ENCODE measurements around the gene TMEM119.
A peak's percentile ranks its signal among the peaks of the same experiment; 100 is the strongest.

The TMEM119 gene

DNA sequence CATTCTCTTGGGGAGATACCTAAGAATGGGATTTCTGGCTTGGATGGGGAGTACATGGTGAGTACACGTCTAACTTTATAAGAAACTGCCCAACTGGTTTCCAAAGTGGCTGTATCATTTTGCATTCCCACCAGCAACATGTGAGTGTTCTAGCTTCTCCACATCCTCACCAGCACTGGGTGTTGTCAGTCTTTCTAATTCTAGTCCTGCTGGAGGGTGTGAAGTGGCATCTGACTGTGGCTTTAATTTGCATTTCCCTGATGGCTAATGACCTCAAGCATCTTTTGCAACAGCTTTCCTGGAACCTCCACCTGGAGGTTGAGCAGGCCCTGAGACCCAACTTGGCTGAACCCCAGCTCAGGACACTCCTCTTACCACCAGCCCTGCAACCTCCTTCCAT is 18.0 kb upstream of the TMEM119 start:
- no peak for FAIRE-seq

DNA sequence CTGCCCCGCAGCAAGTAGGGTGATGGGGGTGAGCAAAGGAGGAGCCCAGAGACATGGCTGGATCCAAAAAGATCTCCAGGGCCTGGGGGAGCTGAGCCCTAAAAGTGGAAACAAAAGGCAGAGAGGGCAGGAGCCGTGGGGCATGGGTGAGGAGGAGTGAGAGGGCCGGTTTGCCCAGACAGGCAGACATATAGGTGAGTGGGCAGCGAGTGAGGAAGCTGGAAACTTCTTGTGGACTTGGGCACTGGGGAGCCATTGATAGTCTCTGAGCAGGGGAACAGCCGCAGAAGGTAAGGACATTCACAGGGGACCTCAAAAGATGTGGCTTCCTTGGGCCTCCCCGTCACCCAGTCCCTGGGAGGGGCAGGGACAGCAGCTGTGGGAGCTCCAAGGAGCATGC is 16.8 kb upstream of the TMEM119 start:
- FAIRE-seq = no peak

DNA sequence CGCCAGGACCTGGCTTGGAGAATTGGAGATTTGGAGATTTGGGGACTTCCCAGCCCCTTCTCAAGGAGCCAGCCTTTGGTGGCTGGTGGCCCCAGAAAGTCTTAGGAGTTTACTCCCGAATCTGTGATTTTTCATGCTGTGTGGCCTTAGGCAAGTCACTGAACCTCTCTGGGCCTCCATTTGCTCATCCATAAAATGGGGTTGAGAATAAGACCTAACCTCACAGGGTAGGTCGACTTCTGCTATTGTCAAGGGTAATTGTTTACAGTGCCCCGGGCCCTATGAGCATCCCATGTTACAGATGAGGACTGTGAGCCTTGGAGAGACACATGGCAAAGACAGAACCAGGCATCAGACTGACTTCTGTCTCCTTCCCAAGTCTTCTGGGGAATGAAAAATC is 16.2 kb upstream of the TMEM119 start:
- no peak for FAIRE-seq

DNA sequence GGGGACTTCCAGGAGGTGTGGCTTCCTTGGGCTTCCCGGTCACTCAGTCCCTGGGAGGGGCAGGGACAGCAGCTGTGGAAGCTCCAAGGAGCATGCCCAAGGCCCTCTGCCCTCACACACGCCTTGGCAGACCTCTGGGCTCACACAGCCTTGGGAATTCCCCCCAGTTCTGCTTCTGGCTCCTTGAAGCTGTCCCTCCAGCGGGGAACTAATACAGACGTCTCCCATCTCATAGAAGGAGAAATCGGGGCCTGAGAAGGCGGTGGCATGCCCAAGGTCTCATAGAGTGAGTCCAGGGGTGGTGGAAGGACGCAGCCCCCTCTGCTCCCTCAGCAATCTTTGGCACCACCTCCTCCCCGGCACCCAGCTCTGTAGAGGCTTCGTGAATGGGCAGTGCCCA is 15.7 kb upstream of the TMEM119 start:
- FAIRE-seq = no peak

DNA sequence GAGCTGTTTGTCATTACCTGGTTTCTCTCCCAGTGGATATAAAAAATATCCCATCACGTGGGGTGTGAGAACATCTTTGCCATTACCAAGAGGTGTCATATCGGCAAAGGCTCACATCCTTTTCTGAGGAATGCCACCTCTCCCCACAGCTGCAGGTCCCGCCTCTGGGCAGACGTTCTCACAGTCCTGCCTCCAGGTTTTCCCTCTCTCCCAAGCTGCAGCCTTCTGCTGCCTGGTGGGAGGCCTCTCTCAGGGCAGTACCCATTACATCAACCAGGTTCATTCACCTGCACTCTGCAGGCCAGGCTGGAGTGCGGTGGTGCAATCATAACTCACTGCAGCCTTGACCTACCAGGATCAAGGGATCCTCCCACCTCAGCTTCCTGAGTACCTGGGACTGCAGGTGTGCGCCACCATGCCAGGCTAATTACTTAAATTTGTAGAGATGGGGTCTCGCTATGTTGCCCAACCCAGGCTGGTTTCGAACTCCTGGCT is 15.0 kb upstream of the TMEM119 start:
- FAIRE-seq = no peak

DNA sequence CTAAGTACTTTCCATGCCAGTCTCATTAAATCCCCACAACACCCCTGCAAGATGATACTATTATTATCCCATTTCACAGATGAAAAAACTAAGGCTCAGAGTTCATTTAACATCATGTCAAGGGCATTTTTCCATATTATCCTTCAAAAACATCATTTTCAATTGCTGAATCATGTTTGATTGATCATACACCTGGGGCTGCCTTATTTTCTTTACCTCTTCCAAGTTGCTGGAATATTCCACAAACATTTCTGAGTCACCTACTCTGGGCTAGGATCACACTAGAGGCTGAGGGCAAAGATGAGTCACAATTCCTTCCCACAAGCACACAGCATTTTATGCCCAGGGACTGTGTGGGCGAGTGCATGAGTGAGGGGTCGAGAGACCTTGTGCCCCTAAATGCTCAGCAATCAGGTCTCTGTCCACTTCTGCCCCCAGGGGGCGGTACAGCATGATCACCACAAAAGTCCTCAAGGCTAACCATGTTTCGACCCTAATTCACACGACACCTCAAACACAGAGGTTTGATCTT is 14.1 kb upstream of the TMEM119 start:
- no peak for FAIRE-seq

DNA sequence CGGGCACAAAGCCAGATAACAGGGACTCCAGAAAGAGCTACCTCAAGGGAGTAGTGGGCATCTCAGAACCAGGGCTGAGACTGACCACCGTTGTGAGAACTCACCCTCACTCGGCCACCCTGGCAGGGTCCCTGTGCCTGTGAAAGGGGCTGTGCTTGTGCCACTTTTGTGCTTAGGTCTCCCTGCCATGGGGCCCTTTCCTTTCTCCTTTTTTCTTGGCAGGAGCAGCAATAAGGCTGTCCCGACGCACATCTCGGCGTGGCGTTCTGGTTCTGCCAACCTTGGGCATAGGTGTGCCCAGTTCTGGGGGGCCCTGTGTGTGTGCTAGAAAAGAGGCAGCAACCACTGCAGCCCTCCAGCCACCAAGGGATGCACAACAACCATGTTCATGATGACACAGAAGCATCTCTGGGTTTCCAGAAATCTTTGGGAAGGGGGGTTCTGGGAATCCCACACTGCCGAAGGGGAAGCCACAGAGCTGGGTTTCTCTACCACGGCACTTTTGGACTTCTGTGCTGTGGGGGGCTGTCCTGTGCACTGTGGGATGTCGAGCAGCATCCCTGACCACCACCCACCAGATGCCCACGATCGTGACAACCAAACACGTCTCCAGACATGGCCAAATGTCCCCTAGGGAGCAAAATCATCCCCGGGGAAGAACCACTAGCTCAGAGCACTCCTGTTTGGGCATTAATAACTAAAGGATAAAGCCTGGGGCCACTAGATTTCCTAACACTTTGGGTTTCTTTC is 13.1 kb upstream of the TMEM119 start:
- no peak for FAIRE-seq

DNA sequence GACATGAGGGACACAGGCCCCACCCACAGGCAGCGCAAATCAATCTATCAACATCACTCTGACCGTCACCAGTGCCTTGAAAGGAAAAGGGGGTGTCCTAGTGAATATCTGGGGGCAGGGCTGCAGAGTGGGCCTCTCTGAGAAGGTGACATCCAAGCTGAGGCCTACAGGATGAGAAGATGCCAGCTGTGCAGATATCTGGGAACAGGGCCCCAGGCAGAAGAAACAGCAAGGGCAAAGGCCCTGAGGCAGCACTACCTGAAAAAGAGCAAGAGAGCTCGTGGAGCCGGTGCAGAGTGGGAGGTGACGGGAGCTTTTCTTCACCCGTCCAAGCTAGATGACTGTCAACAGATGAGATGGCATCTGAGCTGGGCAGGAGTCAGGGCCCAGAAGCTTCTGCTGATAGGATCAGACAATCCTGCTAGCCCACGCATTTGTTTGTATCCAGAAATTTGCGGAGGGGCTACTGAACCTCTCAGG is 12.5 kb upstream of the TMEM119 start:
- no peak for FAIRE-seq

DNA sequence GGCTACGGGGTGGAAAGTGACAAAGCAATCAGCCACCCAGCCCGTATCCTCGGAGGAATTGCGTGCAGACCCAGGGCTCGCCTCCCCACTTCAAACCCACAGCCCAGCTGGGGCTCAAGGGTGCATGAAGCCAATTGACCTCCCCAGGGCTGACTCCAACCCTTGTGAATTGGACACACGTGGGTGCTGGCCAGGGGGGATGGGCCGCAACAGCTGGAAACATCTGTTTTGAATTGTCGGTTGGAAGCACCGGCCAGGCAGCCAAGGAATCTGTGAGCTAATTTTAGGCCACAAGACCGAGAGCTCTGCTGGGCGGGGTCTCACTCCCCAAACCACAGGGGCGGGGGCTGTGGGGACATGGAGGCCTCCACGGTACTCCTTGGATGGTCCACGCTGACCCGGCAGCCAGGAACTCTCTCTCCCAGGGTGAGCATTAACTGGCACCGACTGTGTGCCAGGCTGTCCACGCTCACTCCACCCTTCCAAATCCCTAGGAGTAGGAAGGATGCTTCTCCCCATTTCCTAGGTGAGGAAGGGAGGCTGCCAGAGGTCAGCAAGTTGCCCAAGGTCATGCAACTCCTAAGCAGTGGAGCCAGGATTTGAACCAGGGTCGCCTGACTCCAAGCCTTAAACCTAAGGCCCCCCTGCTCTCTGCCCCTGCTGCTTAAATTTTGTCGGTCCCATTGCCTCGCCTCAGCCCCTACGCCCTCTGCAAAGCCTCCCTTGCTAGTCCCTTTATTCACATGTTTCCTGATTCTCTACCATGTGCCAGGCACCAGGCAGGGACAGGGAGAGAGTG is 11.9 kb upstream of the TMEM119 start:
- FAIRE-seq = peak; percentile 83

DNA sequence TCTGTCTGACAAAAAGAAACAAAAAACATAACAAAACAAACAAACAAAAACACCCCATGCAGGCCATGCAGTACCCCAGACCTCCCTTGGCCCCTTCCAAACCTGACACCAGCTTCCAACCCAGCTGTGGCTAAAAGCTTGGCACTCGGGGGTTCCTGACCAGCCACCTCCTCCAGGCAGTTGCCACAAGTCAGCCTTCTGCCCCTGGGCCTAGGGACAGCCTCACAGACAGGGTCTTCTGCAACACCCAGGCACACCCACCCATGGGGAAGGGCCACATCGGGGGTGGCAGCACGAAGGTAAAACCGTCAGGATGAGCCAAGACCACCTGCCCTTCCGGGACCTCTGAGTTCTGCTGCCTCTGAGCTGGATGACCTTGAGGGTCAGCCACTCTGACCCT is 10.7 kb upstream of the TMEM119 start:
- no peak for FAIRE-seq

DNA sequence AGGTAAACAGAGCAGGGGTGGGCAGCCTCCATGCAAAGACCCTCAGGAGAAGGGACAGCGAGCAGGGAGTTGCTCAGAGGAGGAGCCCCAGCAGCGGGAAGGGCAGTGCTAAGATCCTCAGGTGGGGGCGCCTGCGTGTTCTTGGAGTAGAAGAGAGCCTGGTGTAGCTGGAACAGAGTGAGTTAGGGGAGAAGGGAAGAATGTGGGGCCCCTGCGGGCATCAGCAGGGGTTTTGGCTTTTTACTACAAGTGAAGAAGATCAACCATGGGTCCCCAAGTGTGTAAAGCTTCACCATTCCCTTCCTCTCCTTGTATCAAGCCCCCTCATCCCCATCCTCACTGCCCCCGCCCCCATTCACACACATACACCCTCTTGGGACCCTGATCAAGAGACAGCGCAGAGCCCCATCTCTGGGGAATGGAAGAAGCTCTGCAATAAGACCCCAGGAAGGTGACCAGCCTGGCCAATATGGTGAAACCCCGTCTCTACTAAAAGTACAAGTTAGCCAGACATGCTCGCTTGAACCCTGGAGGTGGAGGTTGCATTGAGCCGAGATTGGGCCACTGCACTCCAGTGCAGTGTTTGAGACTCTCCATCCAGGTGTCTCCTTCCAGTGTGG is 10.2 kb upstream of the TMEM119 start:
- no peak for FAIRE-seq

DNA sequence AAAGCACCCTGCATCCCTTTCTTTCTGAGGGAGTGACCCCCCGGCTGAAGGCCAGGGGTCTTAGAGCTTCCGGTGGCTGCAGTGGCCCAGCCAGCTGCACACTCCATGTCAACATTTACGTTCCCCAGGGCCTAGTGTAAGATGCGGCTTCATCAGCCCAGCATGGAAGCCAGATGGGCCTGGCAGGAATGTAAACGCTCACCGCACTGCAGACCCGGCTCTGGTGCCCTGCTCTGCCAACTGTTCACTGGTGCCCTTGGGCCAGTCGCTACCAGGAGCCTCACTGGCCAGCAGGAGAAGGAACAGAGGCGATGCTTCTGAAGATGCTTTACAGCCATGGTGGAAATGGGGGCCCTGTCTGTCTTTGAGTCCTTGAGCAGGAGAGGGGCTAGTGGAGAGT is 8.6 kb upstream of the TMEM119 start:
- no peak for FAIRE-seq

DNA sequence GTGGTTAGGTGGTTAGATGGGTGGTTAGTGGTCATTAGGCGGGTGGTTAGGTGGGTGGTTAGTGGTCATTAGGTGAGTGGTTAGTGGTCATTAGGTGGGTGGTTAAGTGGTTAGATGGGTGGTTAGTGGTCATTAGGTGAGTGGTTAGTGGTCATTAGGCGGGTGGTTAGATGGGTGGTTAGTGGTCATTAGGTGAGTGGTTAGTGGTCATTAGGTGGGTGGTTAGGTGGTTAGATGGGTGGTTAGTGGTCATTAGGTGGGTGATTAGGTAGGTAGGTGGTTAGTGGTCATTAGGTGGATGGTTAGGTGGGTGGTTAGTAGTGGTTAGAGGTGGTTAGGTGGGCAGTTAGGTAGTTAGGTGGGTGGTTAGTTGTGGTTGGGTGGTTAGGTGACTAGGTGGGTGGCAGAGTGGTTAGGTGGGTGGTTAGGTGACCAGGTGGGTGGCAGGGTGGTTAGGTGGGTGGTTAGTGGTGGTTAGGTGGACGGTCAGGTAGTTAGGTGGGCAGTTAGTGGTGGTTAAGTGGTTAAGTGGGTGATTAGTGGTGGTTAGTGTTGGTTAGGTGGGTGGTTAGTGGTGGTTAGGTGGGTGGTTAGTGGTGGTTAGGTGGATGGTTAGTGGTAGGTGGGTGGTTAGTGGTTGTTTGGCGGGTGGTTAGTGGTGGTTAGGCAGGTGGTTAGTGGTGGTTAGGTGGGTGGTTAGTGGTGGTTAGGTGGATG is 8.0 kb upstream of the TMEM119 start:
- FAIRE-seq = no peak

DNA sequence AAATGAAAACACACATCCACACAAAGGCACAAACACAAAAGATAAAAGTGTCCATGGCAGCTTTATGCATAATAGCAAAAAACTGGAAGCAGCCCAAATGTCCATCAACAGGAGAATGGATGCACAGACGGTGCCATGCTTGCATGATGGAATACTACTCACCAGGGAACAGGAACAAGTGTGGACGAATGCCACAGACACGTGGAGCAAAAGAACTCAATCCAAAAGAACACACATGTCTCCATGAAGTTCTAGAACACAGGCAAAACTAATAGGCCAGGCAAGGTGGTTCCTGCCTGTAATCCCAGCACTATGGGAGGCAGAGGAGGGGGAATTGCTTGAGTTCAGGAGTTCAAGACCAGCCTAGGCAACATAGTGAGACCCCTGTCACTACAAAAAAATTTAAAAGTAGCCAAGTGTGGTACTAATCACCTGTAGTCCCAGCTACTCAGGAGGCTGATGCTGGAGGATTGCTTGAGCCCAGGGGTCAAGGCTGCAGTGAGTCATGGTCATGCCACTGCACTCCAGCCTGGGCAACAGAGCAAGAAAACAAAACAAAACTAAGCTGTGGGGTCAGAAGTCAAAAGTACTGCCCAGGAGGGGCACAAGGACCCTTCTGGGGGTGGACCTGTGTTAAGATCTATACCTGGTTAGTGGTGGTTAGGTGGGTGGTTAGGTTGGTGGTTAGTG is 7.3 kb upstream of the TMEM119 start:
- no peak for FAIRE-seq

DNA sequence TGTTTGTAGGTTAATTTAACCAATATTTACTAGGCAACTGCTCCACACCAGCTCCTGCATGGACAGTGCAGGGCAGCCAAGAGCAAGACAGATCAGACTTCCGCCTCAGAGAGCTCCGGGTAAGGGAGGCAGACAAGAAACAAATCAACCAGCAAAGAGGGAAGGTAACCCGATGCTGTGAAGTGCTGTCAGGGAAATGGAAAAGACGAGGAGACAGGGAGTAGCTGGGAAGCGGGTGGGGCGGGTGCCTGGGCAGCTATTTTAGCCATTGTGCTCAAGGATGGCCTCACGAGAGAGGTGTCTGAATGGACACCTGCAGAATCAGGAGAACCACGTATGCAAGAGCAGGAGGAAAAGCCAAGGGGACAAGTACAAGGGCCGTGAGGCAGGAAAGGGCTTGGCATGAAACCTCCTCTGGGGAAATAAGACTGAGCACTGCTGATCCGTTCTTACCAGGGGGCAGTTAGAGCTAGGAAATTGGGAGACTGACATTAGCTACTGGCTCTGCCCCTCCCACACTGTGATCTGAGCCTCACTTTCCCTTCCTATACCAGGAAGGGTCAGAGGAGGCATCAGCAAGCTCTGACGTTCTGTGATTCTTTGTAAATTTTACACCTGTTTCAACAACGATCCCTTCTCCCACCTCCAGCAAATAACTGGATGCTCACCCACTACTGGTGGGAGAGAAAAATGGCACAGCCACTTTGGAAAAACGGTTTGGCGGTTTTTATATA is 6.5 kb upstream of the TMEM119 start:
- no peak for FAIRE-seq

DNA sequence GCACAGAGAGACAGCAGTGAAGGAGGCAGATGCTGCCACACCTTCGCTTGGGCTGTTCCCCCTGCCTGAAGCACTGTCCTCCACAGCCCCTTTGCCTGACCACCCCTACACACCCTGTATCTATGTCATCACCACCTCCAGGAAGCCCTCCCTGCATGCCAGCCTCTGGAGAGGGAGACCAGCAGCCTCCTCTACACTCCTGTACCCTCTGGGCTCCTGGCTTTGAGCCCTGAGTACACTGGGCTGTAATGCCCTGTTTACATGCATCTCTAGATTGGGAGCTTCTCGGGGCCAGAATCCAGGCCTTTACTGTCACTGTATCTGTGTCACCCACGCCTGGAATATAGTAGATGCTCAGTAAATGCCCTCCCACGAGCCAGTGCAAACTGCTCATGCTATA is 5.9 kb upstream of the TMEM119 start:
- FAIRE-seq = no peak

DNA sequence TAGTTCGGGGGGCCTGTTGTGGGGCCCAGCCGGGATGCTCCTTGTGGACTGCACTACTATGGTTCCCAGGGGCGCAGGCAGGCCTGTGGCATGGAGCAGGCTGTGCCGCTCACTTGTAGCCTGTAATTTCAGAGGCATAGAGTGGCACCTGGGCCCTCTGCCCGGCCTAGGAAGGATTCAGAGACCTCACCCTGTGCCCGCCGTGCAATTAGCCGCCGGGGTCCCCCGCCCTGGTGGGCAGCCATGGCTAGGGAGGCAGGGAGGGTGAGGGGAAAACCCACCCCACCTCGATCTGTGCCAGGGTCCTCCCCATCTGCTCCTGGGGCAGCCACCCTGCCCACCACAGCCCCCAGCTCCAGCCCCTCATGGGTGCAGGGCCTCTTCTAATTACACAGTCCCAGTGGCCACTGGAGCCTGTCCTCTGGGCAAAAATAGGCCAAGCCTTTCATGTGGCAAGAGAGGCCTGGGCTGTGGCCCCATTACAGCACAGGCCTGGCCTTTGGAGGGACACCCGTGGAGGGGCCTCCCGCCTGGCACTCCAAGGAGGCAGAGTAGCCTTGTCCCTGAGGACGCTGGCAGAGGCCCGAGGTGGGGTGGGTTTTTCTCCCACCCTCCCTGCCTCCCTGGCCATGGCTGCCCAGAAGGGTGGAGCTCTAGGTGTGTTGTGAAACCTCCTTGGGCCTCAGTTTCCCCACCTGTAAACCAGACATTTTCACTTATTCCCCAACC is 5.3 kb upstream of the TMEM119 start:
- no peak for FAIRE-seq

DNA sequence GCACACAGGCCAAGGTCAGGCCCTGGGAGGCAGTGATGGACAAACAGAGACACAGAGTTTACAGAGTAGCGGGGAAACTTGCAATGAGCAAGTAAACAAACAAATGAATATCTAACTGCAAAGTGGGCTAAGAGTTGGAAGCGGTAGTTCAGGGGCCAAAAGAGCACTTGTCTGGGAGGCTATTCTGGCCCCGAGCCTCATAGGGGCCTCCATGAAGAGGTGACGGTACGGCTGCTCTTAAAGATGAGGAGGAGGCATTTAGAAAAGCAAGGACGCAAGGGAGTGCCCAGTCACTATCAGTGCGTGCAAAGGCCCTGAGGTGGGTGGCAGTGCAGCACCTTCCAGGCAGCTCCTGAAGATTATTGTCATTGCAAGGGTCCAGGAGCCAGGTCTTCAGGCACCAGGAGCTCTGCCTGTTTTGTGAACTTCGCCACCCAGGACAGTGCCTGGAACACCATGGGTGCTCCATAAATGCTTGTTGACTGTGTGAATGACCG is 4.4 kb upstream of the TMEM119 start:
- FAIRE-seq = no peak

DNA sequence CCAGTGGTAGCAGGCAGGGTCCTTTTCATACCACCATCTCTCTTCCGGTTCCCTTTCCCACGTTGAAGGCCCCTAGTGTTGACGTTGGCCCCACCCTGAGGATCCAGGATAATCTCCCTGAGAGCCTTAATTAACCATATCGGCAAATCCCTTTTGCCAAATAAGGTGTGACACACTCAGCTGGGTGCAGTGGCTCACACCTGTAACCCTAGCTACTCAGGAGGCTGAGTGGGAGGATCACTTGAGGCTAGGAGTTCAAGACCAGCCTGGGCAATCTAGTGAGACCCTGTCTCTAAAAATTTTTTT is 2.8 kb upstream of the TMEM119 start:
- no peak for FAIRE-seq

DNA sequence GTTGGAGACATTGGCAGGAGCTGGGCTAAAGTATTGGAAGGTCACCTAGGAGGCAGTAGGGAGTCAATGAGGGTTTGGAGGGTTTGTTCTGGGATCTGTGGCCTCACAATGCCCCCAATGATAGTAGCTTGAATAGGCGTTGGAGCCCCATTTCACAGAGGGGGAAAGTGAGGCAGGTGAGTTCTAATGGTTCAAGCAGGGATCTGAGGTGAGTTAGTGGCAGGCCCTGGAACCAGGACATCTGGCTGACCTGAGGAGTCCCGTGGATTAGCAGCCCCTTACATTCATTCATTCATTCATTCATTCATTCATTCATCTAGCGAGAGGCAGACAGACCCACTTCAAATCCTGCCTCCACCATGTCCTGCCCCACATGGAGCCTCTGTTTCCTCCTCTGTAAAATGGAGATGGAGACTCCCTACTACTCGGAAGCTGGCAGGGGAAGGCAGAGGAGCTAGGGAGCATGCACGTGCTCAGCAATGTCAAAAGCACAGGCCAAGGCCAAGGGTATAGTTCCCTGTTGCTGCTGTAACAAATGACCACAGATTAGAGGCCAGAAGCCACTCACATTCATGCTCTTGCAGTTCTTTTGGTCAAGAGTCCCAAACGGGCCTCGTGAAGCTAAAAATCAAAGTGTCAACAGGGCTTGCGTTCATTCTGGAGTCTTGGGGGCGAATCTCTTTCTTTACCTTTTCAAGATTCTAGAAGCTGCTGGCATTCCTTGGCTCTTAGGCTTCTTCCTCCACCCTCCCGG is 2.2 kb upstream of the TMEM119 start:
- no peak for FAIRE-seq

Data from endometrium (tissue), 2 donors.